Natural killer cell treated with Interleukin-12 subunit alpha and Interleukin-12 subunit beta and Interleukin-15 and Interleukin-18, amount 100 ng/mL, for 72 hours (primary cell): ENCODE measurements around the gene PAH. TPM values are rescaled to one million over a fixed set of nuclear protein-coding genes. Genes with fewer than 3 reads are reported as not detected.

Source experiments
- ATAC-seq, 2 donors: fragments of 150-1000 bp; cut with Tn5 transposase in 1 of 2; sonication (Bioruptor Pico), chemical (Tn5 transposase) in 1 of 2; 2 replicates each; pipeline ENCODE4 v1.10.0; 2021
- DNase-seq: peaks from one replicate; pipeline ENCODE4 v3.0.0; 2022; ENCODE audit warnings: low spot score
- H3K27ac Mint-ChIP-seq, 2 donors: 1 replicate in 1 of 2; 2 replicates in 1 of 2; pipeline ENCODE4 v1.8.0; 2022; ENCODE audit warnings: mixed read lengths in 2 of 2, mild to moderate bottlenecking in 1 of 2, moderate library complexity in 1 of 2
- H3K27me3 Mint-ChIP-seq, 2 donors: 1 replicate in 1 of 2; 2 replicates in 1 of 2; pipeline ENCODE4 v1.8.0; 2022; ENCODE audit warnings: mixed read lengths in 2 of 2
- H3K36me3 Mint-ChIP-seq: one replicate; pipeline ENCODE4 v1.8.0; 2022; ENCODE audit warnings: mixed read lengths
- H3K4me1 Mint-ChIP-seq, 2 donors: 1 replicate in 1 of 2; 2 replicates in 1 of 2; pipeline ENCODE4 v1.8.0; 2022; ENCODE audit warnings: low read depth in 2 of 2, mixed read lengths in 2 of 2, mild to moderate bottlenecking in 1 of 2
- H3K4me3 Mint-ChIP-seq: one replicate; pipeline ENCODE4 v1.8.0; 2022; ENCODE audit warnings: mixed read lengths
- H3K9me3 Mint-ChIP-seq: 2 replicates; pipeline ENCODE4 v1.8.0; 2022; ENCODE audit warnings: mixed read lengths
- total RNA-seq, 2 donors: library from RNA; stranded (reverse); gene quantifications; one replicate each; pipeline ENCODE4 v1.2.3, GENCODE V29; 2022

PAH gene
- total RNA-seq, 2 donors from 2014 or later, result not detected

DNA sequence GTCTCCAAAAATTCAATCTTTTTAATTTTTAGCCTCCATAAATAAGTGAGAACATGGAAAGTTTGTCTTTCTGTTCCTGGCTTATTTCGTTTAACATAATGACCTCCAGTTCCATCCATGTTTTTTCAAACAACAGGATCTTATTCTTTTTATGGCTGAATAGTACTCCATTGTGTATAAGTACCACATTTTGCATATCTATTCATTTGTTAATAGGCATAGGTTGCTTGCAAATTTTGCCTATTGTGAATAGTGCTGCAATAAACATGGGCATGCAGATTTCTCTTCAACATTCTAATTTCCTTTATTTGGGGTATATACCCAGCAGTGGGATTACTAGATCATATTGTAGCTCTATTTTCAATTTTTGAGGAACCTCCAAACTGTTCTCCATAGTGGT, 16.1 kb upstream of the PAH start:
- no peak overlapping the region for H3K27ac Mint-ChIP-seq
- no peak overlapping the region for H3K4me3 Mint-ChIP-seq
- peaks cover 9% of the 10 kb centered on the region for H3K9me3 Mint-ChIP-seq
- H3K4me1 Mint-ChIP-seq, result no peaks in the 10 kb centered on the region
- no peaks in the 10 kb centered on the region for H3K36me3 Mint-ChIP-seq
- peaks cover 0 to 21% of the 10 kb centered on the region in 2 donors for H3K27me3 Mint-ChIP-seq
- ATAC-seq, result no peak
- DNase-seq, result no peak

DNA sequence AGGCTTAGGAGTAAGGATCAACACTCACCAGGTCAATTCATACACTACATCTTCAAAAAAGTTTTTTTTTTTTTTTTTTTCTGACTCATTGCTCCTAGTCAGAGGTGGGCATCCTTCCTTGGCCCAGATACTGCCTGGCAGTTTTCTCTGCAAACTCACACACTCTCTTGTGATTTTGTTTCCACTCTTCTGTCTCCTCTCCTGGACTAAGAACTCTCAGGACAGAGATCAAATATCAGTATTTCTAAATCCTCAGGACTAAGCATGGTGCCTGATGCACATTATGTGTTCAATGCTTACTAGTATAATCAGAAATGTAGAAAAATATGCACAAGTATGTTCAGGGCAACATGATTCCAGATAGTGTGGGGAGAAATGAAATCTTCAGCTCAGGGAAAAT, 10.2 kb upstream of the PAH start:
- ATAC-seq (no peak), DNase-seq (no peak)
- H3K4me3 Mint-ChIP-seq, result no peak overlapping the region
- no peak overlapping the region for H3K27ac Mint-ChIP-seq
- H3K4me1 Mint-ChIP-seq, result no peaks in the 10 kb centered on the region
- peaks cover 0 to 13% of the 10 kb centered on the region in 2 donors for H3K27me3 Mint-ChIP-seq
- H3K36me3 Mint-ChIP-seq, result no peaks in the 10 kb centered on the region
- H3K9me3 Mint-ChIP-seq, result peaks cover 10% of the 10 kb centered on the region

DNA sequence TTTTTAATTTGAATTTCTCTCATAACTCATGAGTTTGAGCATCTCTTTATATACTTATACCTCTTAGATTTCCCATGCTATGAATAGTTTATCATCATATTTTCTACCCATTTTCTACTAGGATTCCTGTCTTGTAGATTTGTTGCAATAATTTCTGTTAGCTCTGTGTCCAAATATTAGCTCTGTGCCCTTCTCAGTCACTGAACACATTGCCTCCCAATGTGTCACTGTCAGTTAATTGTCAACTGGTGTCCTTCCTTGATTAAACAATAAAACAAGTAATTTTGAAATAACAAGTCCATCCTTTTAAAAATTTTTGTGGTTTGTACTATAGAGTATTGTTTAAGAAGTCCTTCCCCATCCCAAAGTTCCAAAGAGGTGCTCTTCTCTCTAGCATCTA, 4.2 kb upstream of the PAH start:
- no peaks in the 10 kb centered on the region for H3K36me3 Mint-ChIP-seq
- DNase-seq (no peak), ATAC-seq (no peak)
- H3K4me3 Mint-ChIP-seq, result no peak overlapping the region
- peaks cover 3 to 21% of the 10 kb centered on the region in 2 donors for H3K27me3 Mint-ChIP-seq
- no peaks in the 10 kb centered on the region for H3K4me1 Mint-ChIP-seq
- H3K27ac Mint-ChIP-seq, result no peak overlapping the region
- H3K9me3 Mint-ChIP-seq, result peaks cover 5% of the 10 kb centered on the region

DNA sequence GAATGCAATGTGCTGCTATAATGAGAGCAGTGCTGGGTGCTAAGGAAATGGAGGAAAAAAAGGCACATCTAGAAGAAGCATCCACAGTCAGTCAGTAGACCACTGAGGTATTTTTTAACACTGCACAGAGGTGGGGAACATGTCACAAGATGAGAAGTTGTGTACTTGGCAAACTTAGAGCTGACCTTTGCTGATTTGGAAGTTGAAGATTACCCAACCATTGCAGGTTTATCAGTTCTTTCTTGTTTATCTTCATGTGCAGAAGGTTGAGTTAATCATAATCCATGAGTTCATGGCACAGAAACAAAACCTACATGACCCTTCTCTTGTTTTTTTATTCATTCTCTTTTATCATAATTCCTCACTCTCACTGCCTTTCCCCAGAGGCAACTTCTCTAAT, 3.2 kb upstream of the PAH start:
- H3K9me3 Mint-ChIP-seq, result no peaks in the 10 kb centered on the region
- H3K27ac Mint-ChIP-seq, result no peak overlapping the region
- DNase-seq, result no peak
- no peak overlapping the region for H3K4me3 Mint-ChIP-seq
- H3K27me3 Mint-ChIP-seq, result peaks cover 3 to 14% of the 10 kb centered on the region in 2 donors
- H3K4me1 Mint-ChIP-seq, result no peaks in the 10 kb centered on the region
- ATAC-seq, result no peak
- no peaks in the 10 kb centered on the region for H3K36me3 Mint-ChIP-seq

DNA sequence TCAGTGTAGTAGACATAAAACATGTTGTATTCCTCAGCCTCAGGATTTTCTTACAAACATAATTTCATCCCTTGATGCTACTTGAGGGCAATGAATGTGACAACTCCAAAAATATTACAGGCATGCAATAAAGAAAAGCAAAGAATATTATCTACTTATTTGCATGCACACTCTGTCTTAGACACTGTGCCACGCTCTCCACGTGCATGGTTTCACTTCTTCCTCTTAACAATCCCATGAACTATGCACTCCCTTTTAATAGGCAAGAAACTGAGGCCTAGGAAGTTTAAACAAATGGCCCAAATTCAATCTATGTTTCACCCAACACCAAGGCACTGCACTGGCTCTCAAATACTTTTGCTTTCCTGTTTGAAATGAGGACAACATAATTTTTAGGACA, 1.8 kb upstream of the PAH start:
- Mint-ChIP-seq H3K4me3 (no peak overlapping the region), H3K4me1 (no peaks in the 10 kb centered on the region), H3K36me3 (no peaks in the 10 kb centered on the region), H3K27ac (no peak overlapping the region), H3K27me3 (peaks cover 7 to 14% of the 10 kb centered on the region in 2 donors), H3K9me3 (peaks cover 3% of the 10 kb centered on the region)
- DNase-seq (no peak), ATAC-seq (no peak)

DNA sequence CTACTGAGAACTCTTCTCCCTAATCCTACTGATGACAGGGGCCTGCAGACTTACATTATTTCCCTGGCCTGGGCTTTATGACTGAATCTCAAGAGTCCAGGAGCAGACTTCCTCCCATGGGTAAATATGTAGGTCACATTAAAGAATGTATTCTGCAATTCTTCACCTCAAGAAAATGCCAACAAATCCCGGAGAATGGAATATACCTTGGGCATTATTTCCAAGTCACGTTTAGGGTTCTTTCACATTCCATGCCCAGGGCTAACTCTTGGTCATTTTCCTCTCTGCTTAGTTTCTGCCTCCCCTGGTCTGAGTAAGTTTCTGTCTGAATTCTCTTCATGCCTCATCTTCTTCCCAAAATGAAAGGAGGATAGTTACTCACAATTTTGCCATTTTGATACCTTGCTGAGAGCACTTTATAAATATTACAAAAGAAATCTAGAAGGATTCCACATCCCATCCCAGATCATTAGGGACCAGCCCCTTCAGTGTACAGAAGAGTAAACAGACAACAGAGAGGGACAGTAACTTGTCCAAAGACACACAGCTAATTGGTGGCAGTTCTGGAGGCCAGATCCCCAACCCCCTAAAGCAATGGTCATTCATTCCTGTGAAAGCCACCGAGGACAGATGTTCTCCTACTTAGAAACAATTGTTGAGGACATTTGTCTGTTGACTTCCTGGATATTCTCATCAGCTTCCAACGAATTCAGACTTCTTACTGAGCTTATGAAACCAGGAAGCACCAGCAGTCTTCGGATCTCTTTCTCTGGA, 605 bp downstream of the PAH start:
- Mint-ChIP-seq H3K27me3 (peaks cover 7 to 18% of the 10 kb centered on the region in 2 donors), H3K4me1 (no peaks in the 10 kb centered on the region), H3K9me3 (peaks cover 3% of the 10 kb centered on the region), H3K4me3 (no peak overlapping the region), H3K36me3 (no peaks in the 10 kb centered on the region), H3K27ac (no peak overlapping the region)
- ATAC-seq (no peak), DNase-seq (no peak)

DNA sequence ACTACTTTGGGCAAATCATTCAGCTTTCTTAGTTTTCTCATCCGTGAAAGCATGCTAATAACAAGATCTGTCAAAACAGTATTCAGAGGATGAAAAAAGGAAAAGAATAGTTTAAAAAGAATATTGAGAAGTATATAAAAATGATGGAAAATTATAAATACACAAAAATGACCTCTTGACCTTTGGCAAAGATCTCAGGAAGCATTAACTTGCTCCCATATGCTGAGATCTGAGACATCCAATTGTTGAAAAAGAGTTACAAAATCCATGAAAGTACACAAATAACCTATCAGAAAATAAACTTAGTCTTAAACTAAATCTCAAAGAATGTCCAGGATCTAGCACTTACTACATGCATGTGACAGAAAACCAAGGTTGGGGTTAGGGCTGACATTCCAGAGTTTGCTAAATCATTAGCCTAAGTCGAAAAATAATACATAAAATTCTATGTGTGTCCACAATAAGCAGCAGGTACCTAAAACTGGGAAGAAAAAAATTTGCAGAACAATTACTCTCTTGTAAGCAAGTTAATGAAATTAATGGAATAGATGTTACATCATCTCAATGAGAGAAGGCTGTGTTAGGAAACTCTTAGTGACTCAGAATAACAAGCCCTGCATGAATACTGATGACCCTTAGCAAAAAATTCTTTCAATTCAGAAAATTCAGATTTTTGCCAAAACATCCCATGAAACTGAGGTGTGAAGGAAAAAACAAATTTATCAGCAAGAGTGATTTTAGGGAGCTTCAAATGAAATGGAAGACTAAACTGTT, 3.4 kb downstream of the PAH start:
- Mint-ChIP-seq H3K27me3 (peaks cover 4 to 6% of the 10 kb centered on the region in 2 donors), H3K27ac (no peak overlapping the region), H3K4me1 (no peaks in the 10 kb centered on the region), H3K36me3 (no peaks in the 10 kb centered on the region), H3K9me3 (peaks cover 3% of the 10 kb centered on the region), H3K4me3 (no peak overlapping the region)
- ATAC-seq, result no peak
- DNase-seq, result no peak

DNA sequence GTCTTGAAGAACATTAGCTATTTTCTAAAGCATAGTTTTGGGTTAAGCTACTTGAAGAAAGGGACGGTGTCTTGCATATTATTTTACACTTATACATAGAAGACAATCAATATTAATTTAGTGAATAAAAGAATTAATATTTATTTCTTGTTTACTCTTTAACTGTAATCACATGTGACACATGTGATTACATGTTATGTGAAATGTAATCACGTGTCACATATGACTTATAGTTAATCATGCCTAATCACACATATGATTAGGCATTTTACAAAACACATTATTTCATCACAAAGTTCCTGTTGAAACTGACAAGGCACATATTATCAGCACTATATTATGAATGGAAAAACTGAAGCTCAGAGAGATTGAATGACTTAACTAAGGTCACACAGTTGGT, 4.8 kb downstream of the PAH start:
- peaks cover 3% of the 10 kb centered on the region for H3K9me3 Mint-ChIP-seq

DNA sequence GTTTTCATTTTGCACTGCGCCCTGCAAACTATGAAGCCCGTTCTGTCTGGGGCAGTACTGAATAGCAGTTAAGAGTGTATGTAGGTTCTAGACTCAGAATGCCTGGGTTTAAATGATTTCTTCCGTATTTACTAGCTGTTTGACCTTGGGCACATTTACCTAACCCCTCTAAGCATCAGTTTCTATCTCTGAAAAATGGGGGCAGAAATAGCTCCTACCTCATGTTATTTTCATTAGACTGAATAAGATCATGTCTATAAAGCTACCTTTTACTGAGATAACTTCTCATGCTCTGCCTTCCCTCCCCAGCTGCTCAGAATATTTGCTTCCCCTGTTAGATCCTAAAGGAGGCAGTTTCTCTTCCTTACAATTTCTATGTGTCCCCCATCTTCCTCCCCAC, 5.7 kb downstream of the PAH start:
- Mint-ChIP-seq H3K4me3 (no peak overlapping the region), H3K9me3 (peaks cover 3% of the 10 kb centered on the region), H3K4me1 (no peaks in the 10 kb centered on the region), H3K36me3 (no peaks in the 10 kb centered on the region), H3K27ac (no peak overlapping the region), H3K27me3 (peaks cover 4 to 6% of the 10 kb centered on the region in 2 donors)
- no peak for DNase-seq
- no peak for ATAC-seq

More for the DNA sequence above, 4.8 kb downstream of the PAH start:
- Mint-ChIP-seq H3K27me3 (peaks cover 4 to 6% of the 10 kb centered on the region in 2 donors), H3K27ac (no peak overlapping the region), H3K4me1 (no peaks in the 10 kb centered on the region), H3K4me3 (no peak overlapping the region), H3K36me3 (no peaks in the 10 kb centered on the region)
- DNase-seq (no peak), ATAC-seq (no peak)

DNA sequence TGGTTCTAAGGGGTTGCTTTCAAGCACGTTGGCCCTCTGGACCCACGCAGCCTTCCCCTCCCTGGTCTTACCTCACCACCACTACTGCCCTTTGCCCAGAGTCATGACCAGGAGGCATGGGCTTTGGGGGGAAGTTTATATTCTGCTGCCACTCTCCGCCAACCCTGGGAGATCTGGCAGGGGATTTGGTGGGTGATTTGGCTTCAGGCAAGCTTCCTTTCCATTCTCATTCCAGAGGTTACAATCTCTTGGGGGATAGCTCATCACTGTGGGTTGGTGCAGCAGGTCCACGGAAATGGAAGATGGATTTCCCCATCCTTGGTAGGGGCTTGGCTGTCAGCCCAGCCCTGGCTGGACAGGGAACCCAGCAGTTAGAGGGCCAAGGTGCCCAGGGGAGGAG, 6.3 kb downstream of the PAH start:
- H3K27ac Mint-ChIP-seq, result no peak overlapping the region
- H3K4me1 Mint-ChIP-seq, result no peaks in the 10 kb centered on the region
- no peaks in the 10 kb centered on the region for H3K36me3 Mint-ChIP-seq
- H3K9me3 Mint-ChIP-seq, result peaks cover 3% of the 10 kb centered on the region
- DNase-seq (no peak), ATAC-seq (no peak)
- peaks cover 4 to 6% of the 10 kb centered on the region in 2 donors for H3K27me3 Mint-ChIP-seq
- no peak overlapping the region for H3K4me3 Mint-ChIP-seq

DNA sequence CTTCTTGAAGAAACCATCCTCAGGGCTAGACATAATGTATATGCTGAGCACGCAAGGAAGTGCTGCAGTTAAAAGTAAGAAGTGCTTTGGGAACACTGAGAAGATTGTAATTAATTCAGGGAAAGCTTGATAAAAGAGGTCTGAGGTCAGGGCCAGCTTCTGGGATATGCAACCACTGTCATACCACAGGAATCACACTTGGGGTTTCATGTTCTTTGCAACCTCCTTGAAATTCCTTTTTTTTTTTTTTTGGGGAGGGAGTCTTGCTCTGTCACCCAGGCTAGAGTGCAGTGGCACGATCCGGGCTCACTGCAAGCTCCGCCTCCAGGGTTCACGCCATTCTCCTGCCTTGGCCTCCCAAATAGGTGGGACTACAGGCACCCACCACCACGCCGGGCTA, 6.9 kb downstream of the PAH start:
- ATAC-seq (no peak), DNase-seq (no peak)
- Mint-ChIP-seq H3K27me3 (peaks cover 4 to 6% of the 10 kb centered on the region in 2 donors), H3K36me3 (no peaks in the 10 kb centered on the region), H3K4me3 (no peak overlapping the region), H3K9me3 (peaks cover 3% of the 10 kb centered on the region), H3K4me1 (no peaks in the 10 kb centered on the region), H3K27ac (no peak overlapping the region)

DNA sequence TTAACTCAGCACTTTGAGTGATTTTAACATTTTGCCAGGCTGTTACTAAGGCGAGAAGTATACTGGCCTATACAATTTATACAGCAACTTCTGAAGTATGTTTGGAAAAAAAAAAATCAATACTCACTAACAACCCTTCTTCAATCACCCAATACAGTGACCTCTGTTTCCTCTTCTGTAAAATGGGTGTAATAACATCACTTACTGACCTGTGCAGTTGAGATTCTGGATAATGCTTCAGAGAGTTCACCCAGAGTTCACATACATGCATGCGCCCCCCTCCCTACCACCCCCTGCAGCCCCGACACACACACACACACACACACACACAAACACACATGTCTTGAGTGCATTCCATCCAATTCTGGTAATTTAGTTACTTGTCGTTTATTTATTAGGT, 9.1 kb downstream of the PAH start:
- Mint-ChIP-seq H3K4me3 (no peak overlapping the region), H3K27me3 (peaks cover 0 to 7% of the 10 kb centered on the region in 2 donors), H3K36me3 (no peaks in the 10 kb centered on the region), H3K9me3 (no peaks in the 10 kb centered on the region), H3K27ac (no peak overlapping the region), H3K4me1 (no peaks in the 10 kb centered on the region)
- ATAC-seq (no peak), DNase-seq (no peak)

DNA sequence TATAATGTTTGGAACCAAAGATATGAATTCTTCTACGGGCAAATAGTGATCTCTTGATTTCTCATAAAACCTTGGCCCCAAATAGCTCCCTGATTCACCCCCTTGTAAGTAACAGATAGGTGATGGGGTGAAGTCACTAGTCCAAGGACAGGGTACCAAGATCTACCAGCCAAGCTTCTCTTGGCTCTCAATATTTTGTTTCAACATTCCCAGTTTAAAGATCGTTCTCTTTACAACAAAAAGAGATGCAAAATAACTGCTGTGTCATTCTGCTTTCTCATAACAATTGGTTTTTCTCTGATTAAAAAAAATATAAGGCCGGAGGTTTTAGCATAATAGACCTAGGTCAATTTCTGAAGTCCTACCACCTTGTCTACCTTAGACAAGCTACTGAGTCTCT, 11.8 kb downstream of the PAH start:
- DNase-seq (no peak), ATAC-seq (no peak)
- no peaks in the 10 kb centered on the region for H3K36me3 Mint-ChIP-seq
- H3K9me3 Mint-ChIP-seq, result peaks cover 3% of the 10 kb centered on the region
- no peak overlapping the region for H3K4me3 Mint-ChIP-seq
- peaks cover 0 to 7% of the 10 kb centered on the region in 2 donors for H3K27me3 Mint-ChIP-seq
- H3K4me1 Mint-ChIP-seq, result no peaks in the 10 kb centered on the region
- H3K27ac Mint-ChIP-seq, result no peak overlapping the region

DNA sequence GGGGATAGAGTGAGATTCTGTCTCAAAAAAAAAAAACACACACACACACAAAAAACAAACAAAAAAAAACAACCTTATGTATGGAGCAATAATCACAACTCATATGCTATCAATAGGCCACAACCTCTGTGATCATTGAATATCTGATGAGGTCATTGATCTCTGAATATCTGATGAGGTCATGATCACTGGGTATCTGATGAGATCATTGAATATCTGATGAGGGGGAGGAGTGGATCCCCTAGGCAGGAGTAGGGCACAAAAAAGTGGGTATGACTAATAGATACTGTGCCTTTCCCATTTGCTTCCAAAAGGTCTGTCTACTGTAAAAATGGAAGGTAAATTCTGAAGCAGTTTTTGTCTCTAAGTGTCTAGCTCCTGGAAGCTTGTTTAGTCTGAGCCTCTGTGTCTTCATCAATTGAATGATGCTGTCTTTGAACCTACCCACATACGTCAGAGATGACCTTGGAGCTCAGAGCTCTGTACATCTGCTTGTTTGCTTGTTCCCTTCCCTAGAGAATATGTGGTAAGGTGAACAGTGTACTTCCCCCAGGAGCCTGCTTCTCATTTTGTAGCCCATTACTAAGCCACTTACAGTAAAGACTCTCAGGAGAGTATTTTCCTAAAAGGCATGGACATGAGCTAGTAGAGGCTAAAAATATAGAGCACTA, 13.6 kb downstream of the PAH start:
- Mint-ChIP-seq H3K36me3 (no peaks in the 10 kb centered on the region), H3K4me1 (no peaks in the 10 kb centered on the region), H3K9me3 (peaks cover 3% of the 10 kb centered on the region), H3K27ac (no peak overlapping the region), H3K27me3 (peaks cover 0 to 14% of the 10 kb centered on the region in 2 donors), H3K4me3 (no peak overlapping the region)
- DNase-seq, result no peak
- ATAC-seq, result no peak
